Measurements from ENCODE around the gene PLAC8L1. TPM values are rescaled to one million over a fixed set of nuclear protein-coding genes. Genes with fewer than 3 reads are reported as not detected.

PLAC8L1 gene
- total RNA-seq, 1 experiment from 2014 or later = 0.49 TPM

DNA sequence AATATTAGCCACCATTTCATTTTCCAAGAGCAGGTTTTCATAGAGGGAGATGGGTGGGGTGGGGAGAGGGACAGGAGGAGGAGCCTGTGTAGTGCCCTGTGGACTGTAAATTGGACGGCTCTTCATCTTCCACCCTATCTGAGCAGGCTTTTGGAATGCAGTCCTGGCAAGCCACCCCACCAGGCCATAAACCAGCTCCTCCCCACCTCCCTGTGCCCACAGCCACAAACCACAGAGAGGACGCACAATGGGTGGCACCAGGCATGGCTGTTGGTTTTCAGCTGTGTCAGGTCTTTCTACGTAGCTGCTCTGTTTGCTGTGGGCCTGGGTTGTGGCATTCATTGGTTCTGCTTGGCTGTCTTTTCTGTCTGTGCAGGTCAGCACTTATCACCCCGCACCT is 58.0 kb downstream of the PLAC8L1 start:
- in situ Hi-C loops (cut with HindIII; ENCODE audit: low pct_unique_long_range_greater_than_20kb, low sequenced_read_pairs) (no loop called here), intact Hi-C loops (cut with micrococcal nuclease; ENCODE audit: unreplicated experiment) (loop anchor here (5.0 to 10.0 kb wide), 3 partner anchors 103 to 350 kb away; no protein-coding TSS in a partner anchor)
- no peak for TF ChIP-seq SIN3A (IDR thresholded peaks at IDR 0.05; ENCODE audit: borderline replicate concordance, insufficient read depth, low read depth, low read length)
- H3K4me3 ChIP-seq (ENCODE audit: low read depth in 2 of 2, low read length in 2 of 2) = no peak overlapping the region
- ATAC-seq (no peak), DNase-seq (ENCODE audit: low read depth, low spot score) (no peak)
- no TSS peak for BruUV-seq (replicated peaks)
- peaks cover 2% of the 10 kb centered on the region; the same call in 1 of the 2 replicates for H3K4me1 ChIP-seq (ENCODE audit: control insufficient read depth, insufficient read depth, low read length)
- CTCF ChIA-PET = no interaction called here
- no peaks in the 10 kb centered on the region for H3K27me3 ChIP-seq (ENCODE audit: control insufficient read depth, insufficient read depth, low read length)
- H3K9me3 ChIP-seq (ENCODE audit: control insufficient read depth, insufficient read depth, low read depth, low read length) = no peaks in the 10 kb centered on the region
- H3K36me3 ChIP-seq (ENCODE audit: control insufficient read depth, insufficient read depth, low read length) = no peaks in the 10 kb centered on the region
- POLR2A ChIA-PET = interaction anchor here (0.6 kb wide), 1 partner anchor 100 kb away, joined by 16 read pairs; no protein-coding TSS in a partner anchor
- no peak overlapping the region for H3K27ac ChIP-seq (ENCODE audit: low read length)

GRCh38 chr5:146043722-146044121 is 61.7 kb downstream of the PLAC8L1 start:
- Histone ChIP-seq H3K4me1 (ENCODE audit: control insufficient read depth, insufficient read depth, low read length) (peaks cover 7% of the 10 kb centered on the region; the same call in 1 of the 2 replicates), H3K27me3 (ENCODE audit: control insufficient read depth, insufficient read depth, low read length) (no peaks in the 10 kb centered on the region), H3K27ac (ENCODE audit: low read length) (no peak overlapping the region), H3K9me3 (ENCODE audit: control insufficient read depth, insufficient read depth, low read depth, low read length) (no peaks in the 10 kb centered on the region), H3K36me3 (ENCODE audit: control insufficient read depth, insufficient read depth, low read length) (no peaks in the 10 kb centered on the region), H3K4me3 (ENCODE audit: low read depth in 2 of 2, low read length in 2 of 2) (no peak overlapping the region)
- DNase-seq (ENCODE audit: low read depth, low spot score) = no peak
- in situ Hi-C loops (cut with HindIII; ENCODE audit: low pct_unique_long_range_greater_than_20kb, low sequenced_read_pairs) = no loop called here
- TF ChIP-seq POLR2AphosphoS5 (IDR thresholded peaks at IDR 0.05; ENCODE audit: low read depth, low read length) (no peak), CTCF (IDR thresholded peaks at IDR 0.05) (no peak), TCF7L2 (IDR thresholded peaks at IDR 0.05; ENCODE audit: low read depth, low read length) (no peak), SIN3A (IDR thresholded peaks at IDR 0.05; ENCODE audit: borderline replicate concordance, insufficient read depth, low read depth, low read length) (no peak)
- TF ChIP-seq, protein P1, sequence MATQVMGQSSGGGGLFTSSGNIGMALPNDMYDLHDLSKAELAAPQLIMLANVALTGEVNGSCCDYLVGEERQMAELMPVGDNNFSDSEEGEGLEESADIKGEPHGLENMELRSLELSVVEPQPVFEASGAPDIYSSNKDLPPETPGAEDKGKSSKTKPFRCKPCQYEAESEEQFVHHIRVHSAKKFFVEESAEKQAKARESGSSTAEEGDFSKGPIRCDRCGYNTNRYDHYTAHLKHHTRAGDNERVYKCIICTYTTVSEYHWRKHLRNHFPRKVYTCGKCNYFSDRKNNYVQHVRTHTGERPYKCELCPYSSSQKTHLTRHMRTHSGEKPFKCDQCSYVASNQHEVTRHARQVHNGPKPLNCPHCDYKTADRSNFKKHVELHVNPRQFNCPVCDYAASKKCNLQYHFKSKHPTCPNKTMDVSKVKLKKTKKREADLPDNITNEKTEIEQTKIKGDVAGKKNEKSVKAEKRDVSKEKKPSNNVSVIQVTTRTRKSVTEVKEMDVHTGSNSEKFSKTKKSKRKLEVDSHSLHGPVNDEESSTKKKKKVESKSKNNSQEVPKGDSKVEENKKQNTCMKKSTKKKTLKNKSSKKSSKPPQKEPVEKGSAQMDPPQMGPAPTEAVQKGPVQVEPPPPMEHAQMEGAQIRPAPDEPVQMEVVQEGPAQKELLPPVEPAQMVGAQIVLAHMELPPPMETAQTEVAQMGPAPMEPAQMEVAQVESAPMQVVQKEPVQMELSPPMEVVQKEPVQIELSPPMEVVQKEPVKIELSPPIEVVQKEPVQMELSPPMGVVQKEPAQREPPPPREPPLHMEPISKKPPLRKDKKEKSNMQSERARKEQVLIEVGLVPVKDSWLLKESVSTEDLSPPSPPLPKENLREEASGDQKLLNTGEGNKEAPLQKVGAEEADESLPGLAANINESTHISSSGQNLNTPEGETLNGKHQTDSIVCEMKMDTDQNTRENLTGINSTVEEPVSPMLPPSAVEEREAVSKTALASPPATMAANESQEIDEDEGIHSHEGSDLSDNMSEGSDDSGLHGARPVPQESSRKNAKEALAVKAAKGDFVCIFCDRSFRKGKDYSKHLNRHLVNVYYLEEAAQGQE (IDR thresholded peaks at IDR 0.05; ENCODE audit: insufficient read depth in 1 of 2, low read depth in 2 of 2, low read length in 1 of 2) = no peak
- ATAC-seq = no peak
- no TSS peak for BruUV-seq (replicated peaks)
- POLR2A ChIA-PET = no interaction called here
- intact Hi-C loops (cut with micrococcal nuclease; ENCODE audit: unreplicated experiment) = loop anchor here (10.0 kb wide), 1 partner anchor 99 kb away; no protein-coding TSS in a partner anchor
- CTCF ChIA-PET = no interaction called here

GRCh38 chr5:146042628-146043279 is 62.6 kb downstream of the PLAC8L1 start:
- Histone ChIP-seq H3K27me3 (ENCODE audit: control insufficient read depth, insufficient read depth, low read length) (no peaks in the 10 kb centered on the region), H3K27ac (ENCODE audit: low read length) (0 out of 2 replicates have a peak overlapping the region, but pooled peaks have one; percentile 5), H3K9me3 (ENCODE audit: control insufficient read depth, insufficient read depth, low read depth, low read length) (no peaks in the 10 kb centered on the region), H3K4me3 (ENCODE audit: low read depth in 2 of 2, low read length in 2 of 2) (no peak overlapping the region), H3K36me3 (ENCODE audit: control insufficient read depth, insufficient read depth, low read length) (no peaks in the 10 kb centered on the region), H3K4me1 (ENCODE audit: control insufficient read depth, insufficient read depth, low read length) (peaks cover 7% of the 10 kb centered on the region; the same call in 1 of the 2 replicates)
- intact Hi-C loops (cut with micrococcal nuclease; ENCODE audit: unreplicated experiment) = loop anchor here (10.0 kb wide), 1 partner anchor 98 kb away; no protein-coding TSS in a partner anchor
- TF ChIP-seq POLR2AphosphoS5 (IDR thresholded peaks at IDR 0.05; ENCODE audit: low read depth, low read length) = no peak
- TF ChIP-seq TCF7L2 (IDR thresholded peaks at IDR 0.05; ENCODE audit: low read depth, low read length) = no peak
- no peak for TF ChIP-seq CTCF (IDR thresholded peaks at IDR 0.05)
- TF ChIP-seq, protein P1 (IDR thresholded peaks at IDR 0.05; ENCODE audit: insufficient read depth in 1 of 2, low read depth in 2 of 2, low read length in 1 of 2) = no peak
- POLR2A ChIA-PET = interaction anchor here (0.5 kb wide), 1 partner anchor 20 kb away, joined by 9 read pairs; no protein-coding TSS in a partner anchor
- CTCF ChIA-PET = no interaction called here
- DNase-seq (ENCODE audit: low read depth, low spot score) (no peak), ATAC-seq (peak; percentile 66)
- no TSS peak for BruUV-seq (replicated peaks)
- in situ Hi-C loops (cut with HindIII; ENCODE audit: low pct_unique_long_range_greater_than_20kb, low sequenced_read_pairs) = no loop called here

Measured in Panc1 (cell line).